HCT116 (cell line): ENCODE measurements around the gene CXXC5. TPM values are rescaled to one million over a fixed set of nuclear protein-coding genes. Genes with fewer than 3 reads are reported as not detected.
A peak's percentile ranks its signal among the peaks of the same experiment; 100 is the strongest.

Experiments
- ATAC-seq: fragments of 200-7000 bp; cut with Tn5 transposase; 2 replicates; pipeline ENCODE4 v1.9.1; 2020; ENCODE audit warnings: mild to moderate bottlenecking, moderate library complexity
- BruUV-seq: library from RNA; stranded (reverse); fragments of 400-500 nt; replicated peaks from 2 replicates; lab custom pipeline; 2021; lab: Mats Ljungman, UMichigan
- CTCF ChIA-PET: fragments of 300-600 bp; sonication (Branson Sonifier 250); formaldehyde crosslinking; loops from one replicate; lab custom pipeline; 2021; ENCODE audit warnings: antibody characterized with exemption; lab: Charles Lee
- POLR2A ChIA-PET: fragments of 300-600, 350-600 bp; sonication (Branson Sonifier 250); formaldehyde crosslinking; loops from one replicate; lab custom pipeline; 2021; ENCODE audit warnings: antibody characterized with exemption; lab: Charles Lee
- RAD21 ChIA-PET, 2 experiments: fragments of 300-600 bp; sonication (Branson Sonifier 250); formaldehyde crosslinking; loops; one replicate each; lab custom pipeline; 2023; ENCODE audit warnings: low total read pairs in 2 of 2; ENCODE audit not compliant: uncharacterized antibody in 2 of 2, unreplicated experiment in 2 of 2, low non-redundant PET in 1 of 2; lab: Charles Lee
- DNase-seq: peaks from one replicate; pipeline ENCODE4 v3.0.0-alpha.2; 2010; ENCODE audit warnings: low read depth, low spot score
- H2AFZ ChIP-seq: fragments of 200-600 bp; shearing (Covaris generic), sonication (generic); 2 replicates; pipeline ENCODE4 v1.6.1; 2017; ENCODE audit warnings: low read depth, mixed run types, mixed read lengths, antibody characterized with exemption, low read length; ENCODE audit not compliant: poor library complexity, severe bottlenecking
- H3K27ac ChIP-seq: 2 replicates; pipeline ENCODE4 v1.5.1; 2012; ENCODE audit warnings: low read depth, low read length
- H3K27me3 ChIP-seq: fragments of 200-600 bp; sonication (generic); 2 replicates; pipeline ENCODE4 v1.6.1; 2016; ENCODE audit warnings: mixed run types, low read length, mixed read lengths; ENCODE audit not compliant: insufficient read depth
- H3K36me3 ChIP-seq, 2 experiments: fragments of 200-500 bp in 1 of 2; fragments of 200-600 bp in 1 of 2; sonication (Bioruptor generic) in 1 of 2; sonication (generic) in 1 of 2; 2 replicates each; pipeline versions ENCODE4 v1.5.1 to v1.6.1; 2014 to 2016; ENCODE audit warnings: low read length in 2 of 2, inconsistent platforms in 1 of 2, mixed read lengths in 1 of 2, mixed run types in 1 of 2; ENCODE audit not compliant: insufficient read depth in 2 of 2, control insufficient read depth in 1 of 2
- H3K4me1 ChIP-seq, 2 experiments: fragments of 200-600 bp in 1 of 2; sonication (generic) in 1 of 2; 2 replicates each; pipeline versions ENCODE4 v1.5.1 to v1.6.1; 2012 to 2017; ENCODE audit warnings: low read length in 2 of 2, inconsistent platforms in 1 of 2, mild to moderate bottlenecking in 1 of 2, mixed read lengths in 1 of 2, mixed run types in 1 of 2, moderate library complexity in 1 of 2; ENCODE audit not compliant: insufficient read depth in 2 of 2, control insufficient read depth in 1 of 2
- H3K4me2 ChIP-seq: fragments of 200-600 bp; sonication (generic); 2 replicates; pipeline ENCODE4 v1.6.1; 2017; ENCODE audit warnings: mixed run types, low read length, mixed read lengths
- H3K4me3 ChIP-seq, 2 experiments: fragments of 200-600 bp in 1 of 2; sonication (generic) in 1 of 2; replicated peaks in 1 of 2; 2 replicates each; pipeline ENCODE4 v1.5.1; 2011 to 2016; ENCODE audit warnings: low read length in 2 of 2, control low read depth in 1 of 2, low read depth in 1 of 2, mild to moderate bottlenecking in 1 of 2, mixed read lengths in 1 of 2, mixed run types in 1 of 2
- H3K79me2 ChIP-seq: fragments of 200-600 bp; sonication (generic); 2 replicates; pipeline ENCODE4 v1.6.1; 2017; ENCODE audit warnings: mild to moderate bottlenecking, mixed run types, low read length, moderate library complexity, mixed read lengths; ENCODE audit not compliant: insufficient read depth
- H3K9ac ChIP-seq: fragments of 200-600 bp; sonication (generic); 2 replicates; pipeline ENCODE4 v1.6.1; 2016; ENCODE audit warnings: low read length, mixed read lengths
- H3K9me2 ChIP-seq: fragments of 200-600 bp; sonication (generic), shearing (Covaris generic); 2 replicates; pipeline ENCODE4 v1.6.1; 2017; ENCODE audit warnings: mixed run types, mild to moderate bottlenecking, moderate library complexity; ENCODE audit not compliant: insufficient read depth
- H3K9me3 ChIP-seq, 2 experiments: fragments of 200-500 bp in 1 of 2; fragments of 200-600 bp in 1 of 2; sonication (Bioruptor generic) in 1 of 2; sonication (generic) in 1 of 2; 2 replicates each; pipeline ENCODE4 v1.6.1; 2014 to 2017; ENCODE audit warnings: low read length in 2 of 2, mixed read lengths in 2 of 2, inconsistent platforms in 1 of 2, low read depth in 1 of 2, mild to moderate bottlenecking in 1 of 2, mixed run types in 1 of 2, moderate library complexity in 1 of 2; ENCODE audit not compliant: control insufficient read depth in 1 of 2, insufficient read depth in 1 of 2
- H4K20me1 ChIP-seq: fragments of 200-600 bp; sonication (generic), shearing (Covaris generic); 2 replicates; pipeline ENCODE4 v1.6.1; 2017; ENCODE audit warnings: mixed run types, mild to moderate bottlenecking, moderate library complexity; ENCODE audit not compliant: insufficient read depth
- ATF3 ChIP-seq: IDR thresholded peaks from 2 replicates; pipeline ENCODE4 v1.6.1; 2012
- CBX3 ChIP-seq: IDR thresholded peaks from 2 replicates; pipeline ENCODE4 v1.6.1; 2012; ENCODE audit warnings: low read depth
- CEBPB ChIP-seq: IDR thresholded peaks from 2 replicates; pipeline ENCODE4 v1.6.1; 2012; ENCODE audit warnings: low read depth
- CTCF ChIP-seq, 3 experiments: fragments of 200-600 bp in 1 of 3; sonication (generic) in 1 of 3; IDR thresholded peaks in 2 of 3; conservative IDR thresholded peaks in 1 of 3; 2 replicates each; pipeline ENCODE4 v1.5.1; 2012 to 2017; ENCODE audit warnings: low read depth in 2 of 3, low read length in 2 of 3, antibody characterized with exemption in 1 of 3, borderline replicate concordance in 1 of 3, control low read depth in 1 of 3, mild to moderate bottlenecking in 1 of 3, mixed read lengths in 1 of 3, mixed run types in 1 of 3, moderate library complexity in 1 of 3; ENCODE audit not compliant: insufficient read depth in 1 of 3
- EGR1 ChIP-seq: IDR thresholded peaks from 2 replicates; pipeline ENCODE4 v1.6.1; 2012; ENCODE audit warnings: low read depth
- ELF1 ChIP-seq: IDR thresholded peaks from 2 replicates; pipeline ENCODE4 v1.6.1; 2012; ENCODE audit warnings: low read depth, borderline replicate concordance
- EZH2 ChIP-seq: fragments of 200-600 bp; sonication (generic); IDR thresholded peaks from 2 replicates; pipeline ENCODE4 v1.6.1; 2017; ENCODE audit warnings: antibody characterized with exemption, mixed run types
- EZH2phosphoT487 ChIP-seq: fragments of 200-600 bp; IDR thresholded peaks from 2 replicates; pipeline ENCODE4 v1.6.1; 2018; ENCODE audit warnings: antibody characterized with exemption, borderline replicate concordance
- POLR2A ChIP-seq: IDR thresholded peaks from 2 replicates; pipeline ENCODE4 v1.7.0; 2011; ENCODE audit warnings: borderline replicate concordance; ENCODE audit not compliant: insufficient read depth, insufficient read length; ENCODE audit errors: extremely low read depth
- SP1 ChIP-seq: IDR thresholded peaks from 2 replicates; pipeline ENCODE4 v1.6.1; 2012; ENCODE audit warnings: low read depth
- TCF7L2 ChIP-seq: IDR thresholded peaks from 2 replicates; pipeline ENCODE4 v1.7.0; 2011; ENCODE audit warnings: borderline replicate concordance, inconsistent platforms; ENCODE audit not compliant: insufficient read depth, insufficient read length; ENCODE audit errors: extremely low read depth
- YY1 ChIP-seq: IDR thresholded peaks from 2 replicates; pipeline ENCODE4 v1.6.1; 2011; ENCODE audit warnings: low read length, low read depth, moderate library complexity, mild to moderate bottlenecking; ENCODE audit not compliant: insufficient replicate concordance; ENCODE audit errors: extremely low read depth
- ZFX ChIP-seq: fragments of 450-650 bp; IDR thresholded peaks from 2 replicates; pipeline ENCODE4 v1.6.1; 2017
- ZNF274 ChIP-seq: fragments of 200-500 bp; sonication (Bioruptor generic); IDR thresholded peaks from 2 replicates; pipeline ENCODE4 v1.6.1; 2014; ENCODE audit warnings: mild to moderate bottlenecking, low read depth, low read length, inconsistent platforms
- intact Hi-C: fragments of 100-400 bp; cut with micrococcal nuclease; formaldehyde crosslinking; loops from 2 replicates; pipeline ENCODE4 v1.10.0; 2022
- total RNA-seq: library from RNA; stranded (reverse); gene quantifications from one replicate; pipeline ENCODE4 v1.2.1, GENCODE V29; 2021; ENCODE audit not compliant: unreplicated experiment

CXXC5 gene
- total RNA-seq, 1 experiment from 2014 or later = 43.1 TPM

- Histone ChIP-seq H3K36me3 (no peaks in the 10 kb centered on the region), H2AFZ (no peak overlapping the region), H3K79me2 (peaks cover 75% of the 10 kb centered on the region), H3K9ac (peak overlapping the region; percentile 40), H3K9me2 (no peaks in the 10 kb centered on the region), H3K4me2 (peak overlapping the region; percentile 84), H4K20me1 (peaks cover 6% of the 10 kb centered on the region; the same call in 1 of the 2 replicates), H3K4me1 (peaks cover 65 to 77% of the 10 kb centered on the region in 2 experiments), H3K27ac (peak overlapping the region; percentile 88), H3K4me3 (peak overlapping the region; percentile 1 to 46; a peak in 3 of 4 replicates), H3K27me3 (no peaks in the 10 kb centered on the region), H3K9me3 (no peaks in the 10 kb centered on the region)
- ChIA-PET POLR2A (interaction anchor here (0.7 to 3.9 kb wide), 5 partner anchors 9 to 110 kb away, joined by 3 to 62 read pairs (median 3); partner anchors contain the start of gene UBE2D2), RAD21 (interaction anchor here in 1 of 2 experiments (0.7 to 1.1 kb wide), 2 partner anchors 14 to 39 kb away, joined by 3 to 4 read pairs; no protein-coding TSS in a partner anchor), CTCF (interaction anchor here (1.2 to 1.3 kb wide), 3 partner anchors 14 to 17 kb away, joined by 3 to 5 read pairs (median 4); no protein-coding TSS in a partner anchor)
- DNase-seq = no peak
- BruUV-seq = no TSS peak
- ATAC-seq = peak; percentile 20
- TF ChIP-seq ELF1 (no peak), ZFX (no peak), EZH2phosphoT487 (no peak), YY1 (no peak), ATF3 (no peak), EZH2 (no peak), CBX3 (no peak), POLR2A (no peak), CTCF (IDR thresholded peaks at IDR 0.05 in 2 of 3, conservative IDR thresholded peaks at IDR 0.05 in 1 of 3; ENCODE audit: borderline replicate concordance in 1 of 3, insufficient read depth in 1 of 3, low read depth in 2 of 3, low read length in 2 of 3) (no peak), EGR1 (no peak), CEBPB (no peak), ZNF274 (no peak), SP1 (no peak), TCF7L2 (no peak)
- intact Hi-C loops = no loop called here
These were observed 3.1 kb downstream of the CXXC5 start for GRCh38 chr5:139651043-139651834.
